Measurements from ENCODE around the gene UNC93B1.

The UNC93B1 gene

DNA sequence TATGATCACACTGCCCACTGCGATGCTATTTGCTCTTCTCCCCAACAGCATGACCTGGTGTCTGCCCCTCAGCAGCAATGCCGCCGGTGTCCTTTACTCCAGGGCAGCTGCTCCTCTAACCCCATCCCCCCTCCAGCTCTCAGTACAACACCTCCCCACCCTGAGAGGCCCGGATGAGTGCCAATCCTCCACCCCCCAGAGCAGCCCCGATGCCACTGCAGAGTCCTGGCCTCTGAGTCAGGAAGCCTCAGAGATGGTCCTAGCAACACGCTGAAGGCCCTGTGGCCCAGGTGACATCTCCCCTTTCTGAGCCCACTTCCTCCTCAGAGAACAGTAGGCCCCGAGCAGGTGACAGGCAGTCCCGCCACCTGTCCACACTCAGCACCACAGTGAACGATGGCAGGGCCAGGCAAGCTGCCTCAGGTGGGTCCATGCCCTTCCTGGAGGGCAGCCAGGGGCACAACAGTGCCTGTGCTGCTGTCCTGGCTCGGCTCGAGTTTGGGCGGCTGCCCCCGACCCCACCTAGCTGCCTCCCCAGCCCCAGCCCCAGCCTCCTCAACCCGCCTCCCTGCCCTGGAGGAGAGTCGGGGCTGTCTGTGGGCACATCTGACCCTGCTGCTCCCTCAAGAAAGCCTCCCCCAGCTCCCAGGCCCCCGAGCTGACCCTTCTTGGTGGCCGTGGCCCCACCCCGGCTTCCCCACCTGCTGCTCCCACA, 22.7 kb upstream of the UNC93B1 start:
- DNase-seq (ENCODE audit: low spot score): no peak
- H3K27ac ChIP-seq: no peak overlapping the region
- TF ChIP-seq, protein P1, sequence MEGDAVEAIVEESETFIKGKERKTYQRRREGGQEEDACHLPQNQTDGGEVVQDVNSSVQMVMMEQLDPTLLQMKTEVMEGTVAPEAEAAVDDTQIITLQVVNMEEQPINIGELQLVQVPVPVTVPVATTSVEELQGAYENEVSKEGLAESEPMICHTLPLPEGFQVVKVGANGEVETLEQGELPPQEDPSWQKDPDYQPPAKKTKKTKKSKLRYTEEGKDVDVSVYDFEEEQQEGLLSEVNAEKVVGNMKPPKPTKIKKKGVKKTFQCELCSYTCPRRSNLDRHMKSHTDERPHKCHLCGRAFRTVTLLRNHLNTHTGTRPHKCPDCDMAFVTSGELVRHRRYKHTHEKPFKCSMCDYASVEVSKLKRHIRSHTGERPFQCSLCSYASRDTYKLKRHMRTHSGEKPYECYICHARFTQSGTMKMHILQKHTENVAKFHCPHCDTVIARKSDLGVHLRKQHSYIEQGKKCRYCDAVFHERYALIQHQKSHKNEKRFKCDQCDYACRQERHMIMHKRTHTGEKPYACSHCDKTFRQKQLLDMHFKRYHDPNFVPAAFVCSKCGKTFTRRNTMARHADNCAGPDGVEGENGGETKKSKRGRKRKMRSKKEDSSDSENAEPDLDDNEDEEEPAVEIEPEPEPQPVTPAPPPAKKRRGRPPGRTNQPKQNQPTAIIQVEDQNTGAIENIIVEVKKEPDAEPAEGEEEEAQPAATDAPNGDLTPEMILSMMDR (IDR thresholded peaks at IDR 0.05): no peak
- no peak overlapping the region for H3K4me3 ChIP-seq

DNA sequence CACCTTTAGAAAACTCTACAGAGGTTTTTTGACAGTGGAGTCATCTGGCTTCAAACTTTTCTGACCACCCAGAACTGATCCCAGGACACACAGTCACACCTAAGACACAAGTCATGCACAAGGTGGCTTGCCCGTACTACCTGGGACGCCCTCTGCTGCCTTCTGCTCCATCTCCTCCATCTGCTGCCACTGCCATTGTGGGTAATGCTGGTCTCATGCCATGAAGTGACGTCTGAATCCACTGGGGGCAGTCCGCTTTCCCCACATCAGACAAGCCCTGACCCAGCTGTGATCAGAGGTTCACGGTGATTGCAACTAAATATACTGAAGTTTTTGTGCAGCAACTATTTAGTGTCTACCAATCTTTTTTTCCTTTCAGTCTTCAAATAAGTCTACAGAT, 21.1 kb upstream of the UNC93B1 start:
- H3K4me3 ChIP-seq: no peak overlapping the region
- no peak for DNase-seq (ENCODE audit: low spot score)
- TF ChIP-seq, protein P1 (IDR thresholded peaks at IDR 0.05): no peak
- no peak overlapping the region for H3K27ac ChIP-seq

DNA sequence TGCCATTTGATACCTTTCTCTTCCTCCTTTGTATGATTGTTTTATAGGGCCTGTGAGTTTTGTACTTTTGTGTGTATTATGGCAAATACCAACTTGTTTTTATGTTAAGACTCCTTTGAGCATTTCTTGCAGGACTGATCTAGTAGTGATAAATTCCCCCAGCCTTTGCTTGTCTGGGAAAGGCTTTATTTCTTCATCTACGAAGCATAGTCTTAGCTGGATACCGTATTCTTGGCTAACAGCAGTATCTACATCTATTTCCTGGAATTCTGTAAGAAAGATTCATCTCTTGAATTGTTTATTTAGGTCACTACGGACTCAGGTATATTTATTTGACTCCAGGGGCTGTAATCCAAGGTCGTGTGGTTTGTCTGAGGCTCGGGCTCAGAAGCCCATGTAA, 20.6 kb upstream of the UNC93B1 start:
- no peak for DNase-seq (ENCODE audit: low spot score)
- Histone ChIP-seq H3K27ac (no peak overlapping the region), H3K4me3 (no peak overlapping the region)
- TF ChIP-seq, protein P1 (IDR thresholded peaks at IDR 0.05): no peak

DNA sequence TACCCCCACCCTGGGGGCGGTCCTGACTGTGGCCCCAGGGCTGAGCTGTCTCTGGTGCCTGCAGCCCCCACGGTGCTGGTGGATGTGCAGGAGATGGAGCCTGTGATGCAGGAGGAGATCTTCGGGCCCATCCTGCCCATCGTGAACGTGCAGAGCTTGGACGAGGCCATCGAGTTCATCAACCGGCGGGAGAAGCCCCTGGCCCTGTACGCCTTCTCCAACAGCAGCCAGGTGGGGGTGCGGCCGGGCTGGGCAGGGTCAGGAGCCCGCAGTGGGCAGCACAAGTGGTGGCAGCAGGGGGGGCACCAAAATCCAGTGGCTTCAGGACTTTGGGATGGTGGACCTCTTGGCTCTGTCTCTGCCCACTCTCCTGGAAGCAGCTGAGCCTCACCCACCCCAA, 18.6 kb upstream of the UNC93B1 start:
- TF ChIP-seq, protein P1 (IDR thresholded peaks at IDR 0.05): no peak
- no peak for DNase-seq (ENCODE audit: low spot score)
- Histone ChIP-seq H3K4me3 (no peak overlapping the region), H3K27ac (no peak overlapping the region)

DNA sequence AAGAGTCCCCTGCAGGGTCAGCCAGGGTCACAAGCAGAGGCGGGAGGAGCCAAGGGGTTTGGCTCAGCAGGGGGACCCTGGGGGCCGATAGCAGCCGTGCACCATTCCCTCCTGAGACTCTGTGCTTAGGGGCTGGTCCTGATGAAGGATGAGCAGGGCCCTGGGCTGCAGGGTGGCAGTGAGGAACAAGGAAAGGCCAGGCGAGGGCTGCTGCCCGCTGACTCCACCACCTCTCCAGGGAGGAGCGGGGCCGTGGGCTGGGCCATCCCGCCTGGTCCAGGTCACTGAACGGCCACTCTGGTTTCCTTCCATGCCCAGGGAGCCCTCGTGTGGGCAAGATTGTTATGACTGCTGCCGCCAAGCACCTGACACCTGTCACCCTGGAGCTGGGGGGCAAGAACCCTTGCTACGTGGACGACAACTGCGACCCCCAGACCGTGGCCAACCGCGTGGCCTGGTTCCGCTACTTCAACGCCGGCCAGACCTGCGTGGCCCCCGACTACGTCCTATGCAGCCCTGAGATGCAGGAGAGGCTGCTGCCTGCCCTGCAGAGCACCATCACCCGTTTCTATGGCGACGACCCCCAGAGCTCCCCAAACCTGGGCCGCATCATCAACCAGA, 17.4 kb upstream of the UNC93B1 start:
- Histone ChIP-seq H3K4me3 (no peak overlapping the region), H3K27ac (no peak overlapping the region)
- DNase-seq (ENCODE audit: low spot score): no peak
- TF ChIP-seq, protein P1 (IDR thresholded peaks at IDR 0.05): no peak

DNA sequence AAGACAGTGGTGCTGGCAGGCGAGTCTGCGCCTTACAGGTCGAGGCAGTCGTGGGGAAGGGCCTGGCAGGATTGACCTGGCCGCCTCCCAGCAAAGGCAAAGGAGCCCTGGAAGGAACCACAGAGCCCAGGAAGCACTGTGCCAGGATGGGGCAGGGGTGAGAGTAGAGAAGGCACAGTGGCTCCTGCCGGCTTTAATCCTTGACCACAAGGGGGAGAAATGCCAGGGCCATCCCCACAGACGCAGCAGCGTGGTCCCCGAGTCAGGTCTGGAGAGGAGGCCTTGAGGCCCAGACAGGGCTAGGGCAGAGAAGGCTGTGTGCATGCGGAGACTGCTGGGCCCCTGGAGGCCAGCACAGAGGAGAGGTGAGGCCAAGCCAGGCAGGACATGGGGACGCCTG, 16.7 kb upstream of the UNC93B1 start:
- DNase-seq (ENCODE audit: low spot score): no peak
- H3K4me3 ChIP-seq: no peak overlapping the region
- H3K27ac ChIP-seq: no peak overlapping the region
- TF ChIP-seq, protein P1 (IDR thresholded peaks at IDR 0.05): no peak

DNA sequence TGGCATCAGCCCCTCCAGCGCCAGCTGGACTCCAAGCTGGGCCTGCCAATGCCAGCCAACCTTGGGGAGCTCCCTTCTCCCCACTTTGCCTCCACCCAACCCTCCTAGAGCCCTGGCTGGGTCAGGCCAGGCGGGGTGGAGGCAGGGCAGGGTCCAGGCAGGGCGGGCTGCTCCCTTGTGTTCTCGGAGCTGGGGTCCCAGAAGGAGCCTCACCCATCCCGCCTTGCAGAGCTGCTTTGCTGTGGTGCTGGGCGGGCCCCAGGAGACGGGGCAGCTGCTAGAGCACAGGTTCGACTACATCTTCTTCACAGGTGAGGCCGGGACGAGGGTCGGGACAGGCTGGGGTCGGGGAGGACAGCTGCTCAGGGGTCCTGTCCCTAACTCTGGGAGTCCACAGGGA, 15.6 kb upstream of the UNC93B1 start:
- Histone ChIP-seq H3K27ac (no peak overlapping the region), H3K4me3 (no peak overlapping the region)
- DNase-seq (ENCODE audit: low spot score): no peak
- TF ChIP-seq, protein P1 (IDR thresholded peaks at IDR 0.05): no peak
